Liver (tissue), 3 donors: ENCODE results near the gene ASIC1.

Experiments used
- FOXA1 ChIP-seq: IDR thresholded peaks from 2 replicates; pipeline ENCODE4 v1.6.1; 2016; ENCODE audit warnings: antibody characterized with exemption
- NR2F2 ChIP-seq: IDR thresholded peaks from 2 replicates; pipeline ENCODE4 v1.6.1; 2016; ENCODE audit warnings: antibody characterized with exemption
- RAD21 ChIP-seq, 2 donors: IDR thresholded peaks; 2 replicates each; pipeline ENCODE4 v1.6.1; 2016; ENCODE audit warnings: antibody characterized with exemption in 2 of 2, mild to moderate bottlenecking in 2 of 2
- TAF1 ChIP-seq: conservative IDR thresholded peaks from 2 replicates; pipeline ENCODE4 v1.6.1; 2016; ENCODE audit warnings: antibody characterized with exemption, mild to moderate bottlenecking
- YY1 ChIP-seq: IDR thresholded peaks from 2 replicates; pipeline ENCODE4 v1.6.1; 2016; ENCODE audit warnings: antibody characterized with exemption, mild to moderate bottlenecking
- TF ChIP-seq, protein P1 (sequence below): fragments of 150-350 bp; IDR thresholded peaks from 2 replicates; pipeline ENCODE4 v1.5.1; 2017; ENCODE audit warnings: improper control_type of control experiment, low read depth, low read length; ENCODE audit not compliant: missing input control
- TF ChIP-seq, protein P2 (sequence below): IDR thresholded peaks from 2 replicates; pipeline ENCODE4 v1.6.1; 2016; ENCODE audit warnings: antibody characterized with exemption, mild to moderate bottlenecking
- donor health status: healthy.
- donor health status: healthy.

DNA sequence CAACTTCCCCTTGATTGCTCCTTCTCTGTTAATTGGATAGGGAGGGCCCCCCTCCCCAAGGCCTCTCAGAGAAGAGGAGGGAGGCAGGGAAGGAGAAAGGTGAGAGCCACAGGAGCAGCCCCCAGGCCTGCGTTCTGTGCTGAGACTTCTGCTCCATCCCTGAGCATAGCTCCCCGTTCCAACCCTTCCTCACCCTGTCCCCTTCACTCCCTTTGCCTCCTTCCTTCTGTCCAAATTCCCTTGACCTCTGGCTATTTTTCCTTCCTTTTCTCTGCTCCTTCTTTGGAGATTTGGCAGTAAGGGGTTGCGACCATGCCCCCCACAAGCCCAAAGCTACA, 788 bp upstream of the ASIC1 start:
- TF ChIP-seq, protein P1, sequence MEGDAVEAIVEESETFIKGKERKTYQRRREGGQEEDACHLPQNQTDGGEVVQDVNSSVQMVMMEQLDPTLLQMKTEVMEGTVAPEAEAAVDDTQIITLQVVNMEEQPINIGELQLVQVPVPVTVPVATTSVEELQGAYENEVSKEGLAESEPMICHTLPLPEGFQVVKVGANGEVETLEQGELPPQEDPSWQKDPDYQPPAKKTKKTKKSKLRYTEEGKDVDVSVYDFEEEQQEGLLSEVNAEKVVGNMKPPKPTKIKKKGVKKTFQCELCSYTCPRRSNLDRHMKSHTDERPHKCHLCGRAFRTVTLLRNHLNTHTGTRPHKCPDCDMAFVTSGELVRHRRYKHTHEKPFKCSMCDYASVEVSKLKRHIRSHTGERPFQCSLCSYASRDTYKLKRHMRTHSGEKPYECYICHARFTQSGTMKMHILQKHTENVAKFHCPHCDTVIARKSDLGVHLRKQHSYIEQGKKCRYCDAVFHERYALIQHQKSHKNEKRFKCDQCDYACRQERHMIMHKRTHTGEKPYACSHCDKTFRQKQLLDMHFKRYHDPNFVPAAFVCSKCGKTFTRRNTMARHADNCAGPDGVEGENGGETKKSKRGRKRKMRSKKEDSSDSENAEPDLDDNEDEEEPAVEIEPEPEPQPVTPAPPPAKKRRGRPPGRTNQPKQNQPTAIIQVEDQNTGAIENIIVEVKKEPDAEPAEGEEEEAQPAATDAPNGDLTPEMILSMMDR = no peak
- TF ChIP-seq RAD21 (IDR thresholded peaks at IDR 0.05) = no peak
- no peak for TF ChIP-seq TAF1
- TF ChIP-seq NR2F2 = no peak
- TF ChIP-seq, protein P2, sequence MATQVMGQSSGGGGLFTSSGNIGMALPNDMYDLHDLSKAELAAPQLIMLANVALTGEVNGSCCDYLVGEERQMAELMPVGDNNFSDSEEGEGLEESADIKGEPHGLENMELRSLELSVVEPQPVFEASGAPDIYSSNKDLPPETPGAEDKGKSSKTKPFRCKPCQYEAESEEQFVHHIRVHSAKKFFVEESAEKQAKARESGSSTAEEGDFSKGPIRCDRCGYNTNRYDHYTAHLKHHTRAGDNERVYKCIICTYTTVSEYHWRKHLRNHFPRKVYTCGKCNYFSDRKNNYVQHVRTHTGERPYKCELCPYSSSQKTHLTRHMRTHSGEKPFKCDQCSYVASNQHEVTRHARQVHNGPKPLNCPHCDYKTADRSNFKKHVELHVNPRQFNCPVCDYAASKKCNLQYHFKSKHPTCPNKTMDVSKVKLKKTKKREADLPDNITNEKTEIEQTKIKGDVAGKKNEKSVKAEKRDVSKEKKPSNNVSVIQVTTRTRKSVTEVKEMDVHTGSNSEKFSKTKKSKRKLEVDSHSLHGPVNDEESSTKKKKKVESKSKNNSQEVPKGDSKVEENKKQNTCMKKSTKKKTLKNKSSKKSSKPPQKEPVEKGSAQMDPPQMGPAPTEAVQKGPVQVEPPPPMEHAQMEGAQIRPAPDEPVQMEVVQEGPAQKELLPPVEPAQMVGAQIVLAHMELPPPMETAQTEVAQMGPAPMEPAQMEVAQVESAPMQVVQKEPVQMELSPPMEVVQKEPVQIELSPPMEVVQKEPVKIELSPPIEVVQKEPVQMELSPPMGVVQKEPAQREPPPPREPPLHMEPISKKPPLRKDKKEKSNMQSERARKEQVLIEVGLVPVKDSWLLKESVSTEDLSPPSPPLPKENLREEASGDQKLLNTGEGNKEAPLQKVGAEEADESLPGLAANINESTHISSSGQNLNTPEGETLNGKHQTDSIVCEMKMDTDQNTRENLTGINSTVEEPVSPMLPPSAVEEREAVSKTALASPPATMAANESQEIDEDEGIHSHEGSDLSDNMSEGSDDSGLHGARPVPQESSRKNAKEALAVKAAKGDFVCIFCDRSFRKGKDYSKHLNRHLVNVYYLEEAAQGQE = no peak
- TF ChIP-seq YY1 = no peak
- TF ChIP-seq FOXA1 = no peak
